Neutrophil (primary cell): ENCODE measurements around the gene FAM114A1.
A peak's percentile ranks its signal among the peaks of the same experiment; 100 is the strongest.

ENCODE experiments used
- H3K27ac ChIP-seq: fragments of 200-600 bp; sonication (generic); 2 replicates; pipeline ENCODE4 v1.5.1; 2016; ENCODE audit warnings: mild to moderate bottlenecking, moderate library complexity
- H3K27me3 ChIP-seq: fragments of 200-600 bp; sonication (generic); 2 replicates; pipeline ENCODE4 v1.6.0; 2016; ENCODE audit warnings: mild to moderate bottlenecking
- H3K36me3 ChIP-seq: fragments of 200-600 bp; sonication (generic); 2 replicates; pipeline ENCODE4 v1.5.1; 2017
- H3K4me1 ChIP-seq, 2 experiments: fragments of 200-600 bp in 1 of 2; sonication (generic) in 1 of 2; 1 replicate in 1 of 2; 2 replicates in 1 of 2; pipeline versions ENCODE4 v1.5.1 to v1.6.1; 2013 to 2016; ENCODE audit warnings: low read depth in 1 of 2, low read length in 1 of 2, mild to moderate bottlenecking in 1 of 2, moderate library complexity in 1 of 2; ENCODE audit not compliant: control insufficient read depth in 1 of 2, insufficient read depth in 1 of 2
- H3K4me3 ChIP-seq, 2 experiments: fragments of 200-600 bp in 1 of 2; sonication (generic) in 1 of 2; 1 replicate in 1 of 2; 2 replicates in 1 of 2; pipeline ENCODE4 v1.5.1; 2013 to 2016; ENCODE audit warnings: low read depth in 1 of 2, low read length in 1 of 2, mild to moderate bottlenecking in 1 of 2, moderate library complexity in 1 of 2
- H3K9me3 ChIP-seq: fragments of 200-600 bp; sonication (generic); 2 replicates; pipeline ENCODE4 v1.5.1; 2016
- CTCF ChIP-seq: fragments of 200-600 bp; sonication (generic); IDR thresholded peaks from 2 replicates; pipeline ENCODE4 v1.5.1; 2016; ENCODE audit warnings: antibody characterized with exemption

Gene FAM114A1

GRCh38 chr4:38980903-38981676, 113.5 kb downstream of the FAM114A1 start:
- no peak overlapping the region for H3K27ac ChIP-seq
- TF ChIP-seq CTCF: no peak

GRCh38 chr4:38982361-38983095, 114.9 kb downstream of the FAM114A1 start:
- no peak overlapping the region for H3K27ac ChIP-seq

More at GRCh38 chr4:38980903-38981676, 113.5 kb downstream of the FAM114A1 start:
- no peaks in the 10 kb centered on the region for H3K9me3 ChIP-seq
- H3K36me3 ChIP-seq: no peaks in the 10 kb centered on the region
- H3K27me3 ChIP-seq: no peaks in the 10 kb centered on the region
- no peak overlapping the region for H3K4me3 ChIP-seq
- H3K4me1 ChIP-seq: peaks cover 0 to 13% of the 10 kb centered on the region in 2 experiments

GRCh38 chr4:38983291-38983690, 115.7 kb downstream of the FAM114A1 start:
- peaks cover 0 to 13% of the 10 kb centered on the region in 2 experiments for H3K4me1 ChIP-seq
- no peak overlapping the region for H3K27ac ChIP-seq
- TF ChIP-seq CTCF: no peak
- H3K27me3 ChIP-seq: no peaks in the 10 kb centered on the region
- H3K4me3 ChIP-seq: no peak overlapping the region
- H3K9me3 ChIP-seq: no peaks in the 10 kb centered on the region
- no peaks in the 10 kb centered on the region for H3K36me3 ChIP-seq

More at GRCh38 chr4:38982361-38983095, 114.9 kb downstream of the FAM114A1 start:
- H3K9me3 ChIP-seq: no peaks in the 10 kb centered on the region
- H3K36me3 ChIP-seq: no peaks in the 10 kb centered on the region
- no peak overlapping the region for H3K4me3 ChIP-seq
- no peaks in the 10 kb centered on the region for H3K27me3 ChIP-seq
- H3K4me1 ChIP-seq: peaks cover 0 to 13% of the 10 kb centered on the region in 2 experiments
- no peak for TF ChIP-seq CTCF

GRCh38 chr4:38983787-38984598, 116.4 kb downstream of the FAM114A1 start:
- no peaks in the 10 kb centered on the region for H3K36me3 ChIP-seq
- peaks cover 0 to 13% of the 10 kb centered on the region in 2 experiments for H3K4me1 ChIP-seq
- no peak overlapping the region for H3K27ac ChIP-seq
- H3K4me3 ChIP-seq: no peak overlapping the region
- no peak for TF ChIP-seq CTCF
- no peaks in the 10 kb centered on the region for H3K9me3 ChIP-seq
- no peaks in the 10 kb centered on the region for H3K27me3 ChIP-seq

- no peaks in the 10 kb centered on the region for H3K27me3 ChIP-seq
- peak overlapping the region in 1 of 2 experiments; percentile 13 for H3K4me3 ChIP-seq
- no peak for TF ChIP-seq CTCF
- peak overlapping the region; percentile 29 for H3K27ac ChIP-seq
- peaks cover 0 to 13% of the 10 kb centered on the region in 2 experiments for H3K4me1 ChIP-seq
- no peaks in the 10 kb centered on the region for H3K36me3 ChIP-seq
- no peaks in the 10 kb centered on the region for H3K9me3 ChIP-seq
Measured at GRCh38 chr4:38985410-38986100, 117.9 kb downstream of the FAM114A1 start.
